Peyer's patch (tissue), 4 donors: ENCODE data around the gene SHISA6. TPM values are rescaled to one million over a fixed set of nuclear protein-coding genes. Genes with fewer than 3 reads are reported as not detected.

Experiments used
- DNase-seq, 3 donors: peaks; one replicate each; pipeline ENCODE4 v3.0.0-alpha.2; 2017 to 2019
- H3K27ac ChIP-seq, 4 donors: fragments of 200-600 bp; sonication (generic); one replicate each; pipeline ENCODE4 v1.5.1; 2016 to 2019
- H3K27me3 ChIP-seq, 2 donors: fragments of 200-600 bp; sonication (generic); one replicate each; pipeline ENCODE4 v1.5.1; 2019
- H3K36me3 ChIP-seq, 3 donors: fragments of 200-600 bp; sonication (generic); one replicate each; pipeline ENCODE4 v1.5.1; 2016 to 2019
- H3K4me1 ChIP-seq, 4 donors: fragments of 200-600 bp; sonication (generic); one replicate each; pipeline ENCODE4 v1.5.1; 2016 to 2019
- H3K4me3 ChIP-seq, 4 donors: fragments of 200-600 bp; sonication (generic); 1 replicate in 3 of 4; 2 replicates in 1 of 4; pipeline ENCODE4 v1.5.1; 2016 to 2019; ENCODE audit warnings: mild to moderate bottlenecking in 1 of 4
- H3K9me3 ChIP-seq, 4 donors: fragments of 200-600 bp; sonication (generic); one replicate each; pipeline ENCODE4 v1.5.1; 2016 to 2019; ENCODE audit warnings: mild to moderate bottlenecking in 1 of 4
- POLR2A ChIP-seq, 2 donors: fragments of 450-650 bp; IDR thresholded peaks; one replicate each; pipeline ENCODE4 v1.5.1; 2017; ENCODE audit warnings: antibody characterized with exemption in 2 of 2, mild to moderate bottlenecking in 2 of 2, moderate library complexity in 2 of 2
- total RNA-seq, 4 donors: library from RNA; depleted of rRNA; stranded (reverse); fragments of >200 nt; gene quantifications; one replicate each; pipeline ENCODE4 v1.1.0, GENCODE V29; 2016
- TF ChIP-seq, protein P1 (sequence below), 6 experiments: fragments of 450-650 bp in 4 of 6; fragments of 200-600 bp in 2 of 6; sonication (generic) in 1 of 6; IDR thresholded peaks; one replicate each; pipeline ENCODE4 v1.5.1; 2017 to 2019; ENCODE audit warnings: antibody characterized with exemption in 6 of 6, mild to moderate bottlenecking in 3 of 6, moderate library complexity in 1 of 6

The SHISA6 gene
- total RNA-seq, 4 donors from 2014 or later = 0.27 to 2.1 (median 1.7) TPM; not detected in 1

DNA sequence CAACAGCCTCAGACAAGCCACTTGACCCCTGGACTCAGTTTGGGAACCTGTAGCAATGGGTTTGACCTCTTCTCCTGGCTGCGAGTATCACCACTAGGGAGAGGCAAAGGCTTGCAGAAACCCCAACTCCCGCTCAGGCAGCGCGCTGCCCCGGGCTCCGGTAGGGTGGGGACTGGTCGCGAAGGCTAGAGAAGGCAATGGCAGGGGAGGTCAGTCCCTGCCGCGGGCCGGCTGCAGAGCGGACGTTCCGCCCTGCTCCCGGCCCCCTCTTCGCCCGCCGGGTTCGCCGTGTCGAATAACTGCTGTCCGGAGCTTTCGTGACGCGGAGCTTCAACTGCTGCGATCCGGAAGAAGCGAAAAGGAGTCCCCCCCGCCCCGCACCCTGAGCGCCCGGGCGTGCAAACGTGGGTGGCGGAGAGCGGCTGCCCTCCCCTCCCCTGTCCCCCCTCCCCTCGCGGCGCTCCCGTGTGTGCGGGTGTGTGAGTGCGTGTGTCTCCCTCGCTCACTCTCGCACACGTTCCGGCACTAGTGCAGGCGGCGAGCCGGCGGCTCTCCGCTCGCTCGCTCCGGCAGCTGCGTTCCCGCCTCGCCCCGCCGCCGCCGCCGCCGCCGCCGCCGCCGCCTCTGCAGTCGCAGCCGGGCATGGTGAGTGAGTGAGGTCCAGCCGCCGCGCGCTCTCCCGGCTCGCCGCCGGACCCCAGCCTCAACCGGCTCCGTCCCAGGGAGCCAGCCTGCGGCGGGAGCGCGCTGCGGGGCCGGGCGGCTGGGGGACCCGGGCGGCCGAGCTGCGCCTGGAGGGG, 772 bp upstream of the SHISA6 start:
- Histone ChIP-seq H3K4me3 (peak overlapping the region in 2 of 4 donors; percentile 44 to 48), H3K36me3 (no peaks in the 10 kb centered on the region), H3K27me3 (no peaks in the 10 kb centered on the region), H3K27ac (no peak overlapping the region), H3K4me1 (no peaks in the 10 kb centered on the region), H3K9me3 (no peaks in the 10 kb centered on the region)
- TF ChIP-seq POLR2A (IDR thresholded peaks at IDR 0.05) = no peak
- TF ChIP-seq, protein P1, sequence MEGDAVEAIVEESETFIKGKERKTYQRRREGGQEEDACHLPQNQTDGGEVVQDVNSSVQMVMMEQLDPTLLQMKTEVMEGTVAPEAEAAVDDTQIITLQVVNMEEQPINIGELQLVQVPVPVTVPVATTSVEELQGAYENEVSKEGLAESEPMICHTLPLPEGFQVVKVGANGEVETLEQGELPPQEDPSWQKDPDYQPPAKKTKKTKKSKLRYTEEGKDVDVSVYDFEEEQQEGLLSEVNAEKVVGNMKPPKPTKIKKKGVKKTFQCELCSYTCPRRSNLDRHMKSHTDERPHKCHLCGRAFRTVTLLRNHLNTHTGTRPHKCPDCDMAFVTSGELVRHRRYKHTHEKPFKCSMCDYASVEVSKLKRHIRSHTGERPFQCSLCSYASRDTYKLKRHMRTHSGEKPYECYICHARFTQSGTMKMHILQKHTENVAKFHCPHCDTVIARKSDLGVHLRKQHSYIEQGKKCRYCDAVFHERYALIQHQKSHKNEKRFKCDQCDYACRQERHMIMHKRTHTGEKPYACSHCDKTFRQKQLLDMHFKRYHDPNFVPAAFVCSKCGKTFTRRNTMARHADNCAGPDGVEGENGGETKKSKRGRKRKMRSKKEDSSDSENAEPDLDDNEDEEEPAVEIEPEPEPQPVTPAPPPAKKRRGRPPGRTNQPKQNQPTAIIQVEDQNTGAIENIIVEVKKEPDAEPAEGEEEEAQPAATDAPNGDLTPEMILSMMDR (IDR thresholded peaks at IDR 0.05) = no peak
- no peak for DNase-seq

DNA sequence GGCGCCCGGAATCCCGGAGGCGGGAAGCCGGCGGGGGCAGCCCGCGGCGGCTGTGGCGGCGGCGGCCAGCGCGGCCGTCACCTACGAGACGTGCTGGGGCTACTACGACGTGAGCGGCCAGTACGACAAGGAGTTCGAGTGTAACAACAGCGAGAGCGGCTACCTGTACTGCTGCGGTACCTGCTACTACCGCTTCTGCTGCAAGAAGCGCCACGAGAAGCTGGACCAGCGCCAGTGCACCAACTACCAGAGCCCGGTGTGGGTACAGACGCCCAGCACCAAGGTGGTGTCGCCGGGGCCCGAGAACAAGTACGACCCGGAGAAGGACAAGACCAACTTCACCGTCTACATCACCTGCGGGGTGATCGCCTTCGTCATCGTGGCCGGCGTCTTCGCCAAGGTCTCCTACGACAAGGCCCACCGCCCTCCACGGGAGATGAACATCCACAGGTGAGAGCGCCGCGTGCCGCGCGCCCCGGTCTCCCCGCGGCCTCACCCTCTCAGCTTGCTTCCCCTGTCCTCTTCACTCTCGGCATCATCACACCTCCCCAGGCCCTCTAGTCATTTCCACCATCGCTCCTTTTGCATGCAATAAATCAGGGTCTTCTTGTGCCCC, 706 bp downstream of the SHISA6 start:
- Histone ChIP-seq H3K36me3 (no peaks in the 10 kb centered on the region), H3K27me3 (no peaks in the 10 kb centered on the region), H3K27ac (no peak overlapping the region), H3K4me3 (no peak overlapping the region), H3K9me3 (no peaks in the 10 kb centered on the region), H3K4me1 (no peaks in the 10 kb centered on the region)
- TF ChIP-seq, protein P1 (IDR thresholded peaks at IDR 0.05) = no peak
- no peak for TF ChIP-seq POLR2A (IDR thresholded peaks at IDR 0.05)
- DNase-seq = no peak

DNA sequence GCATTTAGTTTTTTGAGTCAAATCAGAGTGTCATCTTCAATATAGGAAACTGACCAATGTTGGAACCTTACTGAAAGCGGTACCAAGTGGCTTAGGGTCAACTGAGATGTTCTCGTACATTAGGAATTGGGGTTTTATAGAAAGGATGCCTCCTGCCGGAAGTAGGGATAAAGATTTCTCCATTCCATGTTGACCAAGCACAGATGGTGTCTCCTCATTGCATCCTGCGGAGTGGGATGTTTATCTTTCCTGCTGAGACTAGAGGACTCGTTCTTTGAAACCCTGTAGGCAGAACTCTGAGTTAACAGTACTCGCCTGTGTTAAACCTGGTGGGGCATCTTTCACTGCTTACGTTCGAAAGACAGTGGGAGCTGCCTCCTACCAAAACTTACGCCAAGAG, 1.4 kb downstream of the SHISA6 start:
- H3K27ac ChIP-seq = no peak overlapping the region
- H3K4me3 ChIP-seq = no peak overlapping the region
- no peak for TF ChIP-seq POLR2A (IDR thresholded peaks at IDR 0.05)
- TF ChIP-seq, protein P1 (IDR thresholded peaks at IDR 0.05) = no peak
- DNase-seq = no peak
- no peaks in the 10 kb centered on the region for H3K36me3 ChIP-seq
- no peaks in the 10 kb centered on the region for H3K9me3 ChIP-seq
- no peaks in the 10 kb centered on the region for H3K27me3 ChIP-seq
- H3K4me1 ChIP-seq = no peaks in the 10 kb centered on the region

DNA sequence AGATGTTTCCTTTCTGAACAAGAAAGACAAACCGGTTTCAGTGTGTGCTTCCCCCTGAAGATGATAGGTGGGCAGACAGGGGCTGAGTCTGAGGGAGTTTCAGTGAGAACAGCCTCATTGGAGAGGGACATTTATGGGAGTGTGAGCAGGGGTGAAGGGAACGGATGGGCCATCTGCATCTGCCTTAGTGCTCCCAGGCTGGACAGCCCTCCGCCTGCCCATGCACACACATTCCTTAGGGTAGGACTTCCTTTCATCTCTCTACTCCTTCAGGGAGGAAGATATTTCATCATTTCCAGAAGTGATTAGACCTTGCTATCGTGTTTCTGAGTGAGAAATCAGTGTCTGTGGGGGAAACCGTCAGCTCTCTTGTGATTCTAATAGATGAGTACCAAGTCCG, 3.8 kb downstream of the SHISA6 start:
- TF ChIP-seq POLR2A (IDR thresholded peaks at IDR 0.05) = no peak
- TF ChIP-seq, protein P1 (IDR thresholded peaks at IDR 0.05) = no peak
- no peaks in the 10 kb centered on the region for H3K4me1 ChIP-seq
- no peaks in the 10 kb centered on the region for H3K9me3 ChIP-seq
- no peak overlapping the region for H3K4me3 ChIP-seq
- no peaks in the 10 kb centered on the region for H3K27me3 ChIP-seq
- no peaks in the 10 kb centered on the region for H3K36me3 ChIP-seq
- DNase-seq = no peak
- H3K27ac ChIP-seq = no peak overlapping the region

DNA sequence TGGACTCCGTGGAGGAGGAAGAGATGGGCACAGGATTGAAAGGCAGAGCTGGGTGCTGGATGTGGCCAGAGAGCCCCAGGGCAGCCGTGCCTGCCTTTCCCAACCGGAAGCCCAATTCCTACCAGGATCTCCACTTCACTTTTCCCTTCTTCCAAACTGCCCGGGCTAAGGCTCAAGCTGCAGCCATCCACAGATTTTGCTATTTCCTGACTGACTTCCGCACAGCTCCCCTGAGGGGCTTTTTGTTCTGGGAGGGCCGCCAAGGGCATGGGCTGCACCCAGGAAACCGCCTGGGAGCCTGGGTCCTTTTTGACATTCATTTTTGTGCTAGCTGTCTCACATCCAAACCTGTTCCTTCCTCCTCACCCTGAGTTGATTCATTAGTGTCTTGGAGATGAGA, 4.2 kb downstream of the SHISA6 start:
- no peak overlapping the region for H3K27ac ChIP-seq
- H3K4me1 ChIP-seq = no peaks in the 10 kb centered on the region
- H3K27me3 ChIP-seq = no peaks in the 10 kb centered on the region
- DNase-seq = no peak
- TF ChIP-seq, protein P1 (IDR thresholded peaks at IDR 0.05) = no peak
- no peak for TF ChIP-seq POLR2A (IDR thresholded peaks at IDR 0.05)
- no peaks in the 10 kb centered on the region for H3K9me3 ChIP-seq
- H3K36me3 ChIP-seq = no peaks in the 10 kb centered on the region
- H3K4me3 ChIP-seq = no peak overlapping the region
